Suprapubic skin (tissue), 4 donors: Measurements from ENCODE around the gene DFFB. TPM values are rescaled to one million over a fixed set of nuclear protein-coding genes. Genes with fewer than 3 reads are reported as not detected.

Experiments used
- DNase-seq, 2 donors: peaks; one replicate each; pipeline ENCODE4 v3.0.0-alpha.2; 2019; ENCODE audit warnings: low spot score in 2 of 2
- H3K27ac ChIP-seq: fragments of 200-600 bp; sonication (generic); one replicate; pipeline ENCODE4 v1.5.1; 2019
- H3K27me3 ChIP-seq: fragments of 200-600 bp; sonication (generic); one replicate; pipeline ENCODE4 v1.5.1; 2019
- H3K36me3 ChIP-seq: fragments of 200-600 bp; sonication (generic); one replicate; pipeline ENCODE4 v1.5.1; 2019
- H3K4me1 ChIP-seq: fragments of 200-600 bp; sonication (generic); one replicate; pipeline ENCODE4 v1.5.1; 2019
- H3K4me3 ChIP-seq: fragments of 200-600 bp; sonication (generic); one replicate; pipeline ENCODE4 v1.5.1; 2019; ENCODE audit warnings: mild to moderate bottlenecking
- H3K9me3 ChIP-seq: fragments of 200-600 bp; sonication (generic); one replicate; pipeline ENCODE4 v1.5.1; 2019
- CTCF ChIP-seq, 2 donors: fragments of 200-600 bp in 1 of 2; fragments of 450-650 bp in 1 of 2; sonication (generic) in 1 of 2; IDR thresholded peaks; one replicate each; pipeline ENCODE4 v1.5.1; 2016 to 2019; ENCODE audit warnings: antibody characterized with exemption in 2 of 2, mild to moderate bottlenecking in 1 of 2, moderate library complexity in 1 of 2
- EP300 ChIP-seq: sonication (generic); formaldehyde crosslinking; IDR thresholded peaks from one replicate; pipeline ENCODE4 v1.6.1; 2017; ENCODE audit warnings: antibody characterized with exemption
- POLR2A ChIP-seq, 2 donors: fragments of 450-650 bp; IDR thresholded peaks; one replicate each; pipeline ENCODE4 v1.6.1; 2017; ENCODE audit warnings: antibody characterized with exemption in 2 of 2, mild to moderate bottlenecking in 2 of 2, moderate library complexity in 2 of 2
- POLR2AphosphoS5 ChIP-seq, 3 donors: sonication (generic); formaldehyde crosslinking; IDR thresholded peaks; one replicate each; pipeline ENCODE4 v1.6.1; 2017; ENCODE audit warnings: antibody characterized with exemption in 3 of 3
- WGBS: methylation state at CpG from one replicate; pipeline ENCODE4 v1.1.5; 2018; 5-methylcytosine and 5-hydroxymethylcytosine counted together
- total RNA-seq, 4 donors: library from RNA; depleted of rRNA; stranded (reverse); fragments of >200 nt; gene quantifications; one replicate each; pipeline ENCODE4 v1.1.0, GENCODE V29; 2016

Gene DFFB
- total RNA-seq, 4 donors from 2014 or later = 2.7 to 6.8 (median 4.2) TPM

GRCh38 chr1:3928586-3928985 lies 71.3 kb downstream of the DFFB start:
- TF ChIP-seq EP300 (no peak), POLR2A (IDR thresholded peaks at IDR 0.05) (no peak), POLR2AphosphoS5 (IDR thresholded peaks at IDR 0.05) (no peak), CTCF (IDR thresholded peaks at IDR 0.05) (no peak)
- Histone ChIP-seq H3K27me3 (peaks cover 40% of the 10 kb centered on the region), H3K4me3 (no peak overlapping the region), H3K27ac (no peak overlapping the region), H3K9me3 (no peaks in the 10 kb centered on the region), H3K36me3 (no peaks in the 10 kb centered on the region), H3K4me1 (no peaks in the 10 kb centered on the region)
- DNase-seq = no peak
- WGBS = 57% methylated on average over 10 of the region's 11 CpGs

GRCh38 chr1:3929126-3929525 lies 71.8 kb downstream of the DFFB start:
- Histone ChIP-seq H3K9me3 (no peaks in the 10 kb centered on the region), H3K4me1 (no peaks in the 10 kb centered on the region), H3K27me3 (peaks cover 36% of the 10 kb centered on the region), H3K4me3 (no peak overlapping the region), H3K36me3 (no peaks in the 10 kb centered on the region), H3K27ac (no peak overlapping the region)
- 63% methylated on average over 5 of the region's 5 CpGs for WGBS
- no peak for TF ChIP-seq POLR2AphosphoS5 (IDR thresholded peaks at IDR 0.05)
- TF ChIP-seq POLR2A (IDR thresholded peaks at IDR 0.05) = no peak
- no peak for TF ChIP-seq CTCF (IDR thresholded peaks at IDR 0.05)
- TF ChIP-seq EP300 = no peak
- no peak for DNase-seq

- Histone ChIP-seq H3K9me3 (no peaks in the 10 kb centered on the region), H3K27ac (no peak overlapping the region), H3K27me3 (peaks cover 40% of the 10 kb centered on the region), H3K36me3 (no peaks in the 10 kb centered on the region), H3K4me3 (no peak overlapping the region), H3K4me1 (no peaks in the 10 kb centered on the region)
- 52% methylated on average over 6 of the region's 10 CpGs for WGBS
- TF ChIP-seq POLR2AphosphoS5 (IDR thresholded peaks at IDR 0.05) = no peak
- TF ChIP-seq EP300 = no peak
- TF ChIP-seq POLR2A (IDR thresholded peaks at IDR 0.05) = no peak
- no peak for TF ChIP-seq CTCF (IDR thresholded peaks at IDR 0.05)
- no peak for DNase-seq
Observed at GRCh38 chr1:3930301-3931006, 73.2 kb downstream of the DFFB start.

GRCh38 chr1:3931007-3931912 lies 74.0 kb downstream of the DFFB start:
- Histone ChIP-seq H3K27me3 (peaks cover 36% of the 10 kb centered on the region), H3K4me1 (no peaks in the 10 kb centered on the region), H3K9me3 (no peaks in the 10 kb centered on the region), H3K27ac (no peak overlapping the region), H3K4me3 (no peak overlapping the region), H3K36me3 (no peaks in the 10 kb centered on the region)
- WGBS = 67% methylated on average over 15 of the region's 17 CpGs
- TF ChIP-seq POLR2A (IDR thresholded peaks at IDR 0.05) (no peak), CTCF (IDR thresholded peaks at IDR 0.05) (no peak), EP300 (no peak), POLR2AphosphoS5 (IDR thresholded peaks at IDR 0.05) (no peak)
- no peak for DNase-seq
